Brain microvascular endothelial cell (primary cell): Measurements from ENCODE around the gene SUGP1.

ENCODE experiments used
- DNase-seq: peaks from one replicate; pipeline ENCODE4 v3.0.0-alpha.2; 2020
- H3K27ac ChIP-seq: fragments of 250-450 bp; sonication (Bioruptor Pico); 2 replicates; pipeline ENCODE4 v1.5.1; 2020; ENCODE audit warnings: mild to moderate bottlenecking, moderate library complexity
- H3K27me3 ChIP-seq: fragments of 250-450 bp; sonication (Bioruptor Pico); replicated peaks from 2 replicates; pipeline ENCODE4 v1.5.1; 2020; ENCODE audit warnings: mild to moderate bottlenecking
- H3K36me3 ChIP-seq: fragments of 250-450 bp; sonication (Bioruptor Pico); replicated peaks from 2 replicates; pipeline ENCODE4 v1.5.1; 2020; ENCODE audit warnings: mild to moderate bottlenecking
- H3K4me3 ChIP-seq: 2 replicates; pipeline ENCODE4 v1.5.1; 2011; ENCODE audit warnings: low read depth, mild to moderate bottlenecking, control low read depth, low read length, moderate library complexity
- CTCF ChIP-seq: IDR thresholded peaks from 2 replicates; pipeline ENCODE4 v1.5.1; 2011; ENCODE audit warnings: low read depth, mild to moderate bottlenecking, moderate library complexity, low read length, control low read depth, inconsistent platforms; ENCODE audit errors: missing control alignments
- in situ Hi-C: cut with HindIII; loops from 2 replicates; pipeline ENCODE4 v1.10.0; 2017; ENCODE audit warnings: low sequenced_read_pairs, low pct_ligation_motif_present

SUGP1 gene

GRCh38 chr19:19343016-19343362 is 22.7 kb upstream of the SUGP1 start:
- in situ Hi-C loops = no loop called here
- no peak for TF ChIP-seq CTCF

GRCh38 chr19:19342086-19343015 is 22.0 kb upstream of the SUGP1 start:
- Histone ChIP-seq H3K36me3 (peaks cover 77% of the 10 kb centered on the region), H3K4me3 (no peak overlapping the region), H3K27ac (no peak overlapping the region), H3K27me3 (no peaks in the 10 kb centered on the region)
- peak; percentile 96 for TF ChIP-seq CTCF
- peak; percentile 45 for DNase-seq
- in situ Hi-C loops = no loop called here

More at GRCh38 chr19:19343016-19343362, 22.7 kb upstream of the SUGP1 start:
- H3K4me3 ChIP-seq = no peak overlapping the region
- DNase-seq = no peak
- peaks cover 77% of the 10 kb centered on the region for H3K36me3 ChIP-seq
- no peak overlapping the region for H3K27ac ChIP-seq
- no peaks in the 10 kb centered on the region for H3K27me3 ChIP-seq

- H3K27me3 ChIP-seq = no peaks in the 10 kb centered on the region
- no peak for TF ChIP-seq CTCF
- H3K4me3 ChIP-seq = no peak overlapping the region
- DNase-seq = no peak
- H3K36me3 ChIP-seq = peaks cover 76% of the 10 kb centered on the region
- no peak overlapping the region for H3K27ac ChIP-seq
- in situ Hi-C loops = no loop called here
Measured at GRCh38 chr19:19341026-19341425, 20.7 kb upstream of the SUGP1 start.

- in situ Hi-C loops = no loop called here
- peaks cover 57% of the 10 kb centered on the region for H3K36me3 ChIP-seq
- H3K27ac ChIP-seq = no peak overlapping the region
Measured at GRCh38 chr19:19338082-19338481, 17.8 kb upstream of the SUGP1 start.

GRCh38 chr19:19337120-19337519 is 16.8 kb upstream of the SUGP1 start:
- in situ Hi-C loops = no loop called here
- Histone ChIP-seq H3K4me3 (no peak overlapping the region), H3K27ac (no peak overlapping the region), H3K27me3 (no peaks in the 10 kb centered on the region), H3K36me3 (peaks cover 55% of the 10 kb centered on the region)
- DNase-seq = no peak
- TF ChIP-seq CTCF = no peak

More at GRCh38 chr19:19338082-19338481, 17.8 kb upstream of the SUGP1 start:
- DNase-seq = no peak
- no peaks in the 10 kb centered on the region for H3K27me3 ChIP-seq
- TF ChIP-seq CTCF = no peak
- H3K4me3 ChIP-seq = no peak overlapping the region
